HFF-Myc (cell line): Measurements from ENCODE around the gene RPS26.

Source experiments
- DNase-seq: peaks from one replicate; pipeline ENCODE4 v3.0.0-alpha.2; 2011; ENCODE audit warnings: low read depth; ENCODE audit errors: extremely low read depth
- H3K4me3 ChIP-seq: replicated peaks from 2 replicates; pipeline ENCODE4 v1.5.1; 2011; ENCODE audit warnings: low read depth, mild to moderate bottlenecking, control low read depth, low read length
- TF ChIP-seq, protein P1 (sequence below): IDR thresholded peaks from 2 replicates; pipeline ENCODE4 v1.5.1; 2012; ENCODE audit warnings: mild to moderate bottlenecking, low read depth, low read length, control low read depth; ENCODE audit errors: missing control alignments

RPS26 gene

DNA sequence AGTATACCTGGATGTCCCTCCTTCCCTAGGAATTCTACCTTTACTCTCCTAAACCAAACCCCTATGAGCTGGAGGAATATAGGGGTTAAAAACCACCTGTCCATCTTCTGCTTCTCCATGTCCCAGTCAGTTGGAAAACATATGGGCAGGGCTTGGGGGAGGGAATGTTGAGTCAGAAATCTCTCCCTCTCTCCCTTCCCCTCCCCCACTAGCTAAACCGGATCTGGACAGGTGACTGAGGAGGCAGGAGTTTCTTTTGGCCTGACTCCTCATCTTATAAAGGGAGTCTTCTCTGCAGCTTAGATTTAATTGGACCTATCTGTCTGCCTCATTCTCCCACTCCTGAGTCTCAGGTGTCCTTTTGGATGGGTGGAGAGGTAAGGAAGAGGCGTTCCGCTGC is 44.4 kb downstream of the RPS26 start:
- no peak overlapping the region for H3K4me3 ChIP-seq
- TF ChIP-seq, protein P1, sequence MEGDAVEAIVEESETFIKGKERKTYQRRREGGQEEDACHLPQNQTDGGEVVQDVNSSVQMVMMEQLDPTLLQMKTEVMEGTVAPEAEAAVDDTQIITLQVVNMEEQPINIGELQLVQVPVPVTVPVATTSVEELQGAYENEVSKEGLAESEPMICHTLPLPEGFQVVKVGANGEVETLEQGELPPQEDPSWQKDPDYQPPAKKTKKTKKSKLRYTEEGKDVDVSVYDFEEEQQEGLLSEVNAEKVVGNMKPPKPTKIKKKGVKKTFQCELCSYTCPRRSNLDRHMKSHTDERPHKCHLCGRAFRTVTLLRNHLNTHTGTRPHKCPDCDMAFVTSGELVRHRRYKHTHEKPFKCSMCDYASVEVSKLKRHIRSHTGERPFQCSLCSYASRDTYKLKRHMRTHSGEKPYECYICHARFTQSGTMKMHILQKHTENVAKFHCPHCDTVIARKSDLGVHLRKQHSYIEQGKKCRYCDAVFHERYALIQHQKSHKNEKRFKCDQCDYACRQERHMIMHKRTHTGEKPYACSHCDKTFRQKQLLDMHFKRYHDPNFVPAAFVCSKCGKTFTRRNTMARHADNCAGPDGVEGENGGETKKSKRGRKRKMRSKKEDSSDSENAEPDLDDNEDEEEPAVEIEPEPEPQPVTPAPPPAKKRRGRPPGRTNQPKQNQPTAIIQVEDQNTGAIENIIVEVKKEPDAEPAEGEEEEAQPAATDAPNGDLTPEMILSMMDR, result no peak

DNA sequence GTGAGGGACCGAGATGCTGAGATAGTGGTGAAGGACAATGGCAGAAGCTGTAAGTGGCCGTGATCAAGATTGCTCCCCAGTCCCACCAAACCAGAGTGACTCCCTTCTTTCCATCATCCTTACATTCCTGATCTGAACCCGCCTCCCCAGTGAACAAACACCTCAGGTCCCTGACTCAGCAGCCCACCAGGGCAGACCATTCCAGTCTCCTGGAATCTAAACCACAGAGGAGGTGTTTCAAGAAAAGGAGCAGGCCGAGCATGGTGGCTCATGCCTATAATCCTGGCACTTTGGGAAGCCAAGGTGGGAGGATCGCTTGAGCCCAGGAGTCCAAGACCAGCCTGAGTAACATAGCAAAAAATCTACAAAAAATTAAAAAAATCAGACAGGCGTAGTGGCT is 44.9 kb downstream of the RPS26 start:
- TF ChIP-seq, protein P1, result no peak
- DNase-seq, result no peak
- H3K4me3 ChIP-seq, result no peak overlapping the region

More for the DNA sequence above, 44.4 kb downstream of the RPS26 start:
- no peak for DNase-seq

DNA sequence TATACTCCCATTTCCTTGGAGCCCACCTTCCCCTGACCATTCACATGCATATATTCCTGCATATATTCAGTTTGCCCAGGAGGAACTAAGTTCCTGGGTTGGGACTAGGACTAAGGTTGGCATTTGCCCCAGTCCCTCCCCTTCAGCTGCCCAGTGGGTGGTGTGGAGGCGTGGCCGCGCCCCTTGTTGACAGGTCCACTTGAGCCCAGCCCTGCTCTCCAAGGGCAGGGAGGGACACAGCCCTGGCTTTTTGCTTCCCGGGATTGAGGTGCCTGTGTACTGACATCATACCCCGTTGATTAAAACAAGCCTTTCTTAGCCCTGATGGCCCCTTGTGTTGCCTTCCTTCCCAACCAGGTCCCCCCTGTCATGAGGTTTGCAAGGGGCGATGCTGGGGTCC is 45.5 kb downstream of the RPS26 start:
- no peak for DNase-seq
- TF ChIP-seq, protein P1, result no peak
- no peak overlapping the region for H3K4me3 ChIP-seq
